HEK293 (cell line): ENCODE results near the gene PHACTR2.

Source experiments
- CTCF ChIA-PET: fragments of 350-600 bp; formaldehyde crosslinking; extraction: SDS; loops from one replicate; lab custom pipeline; 2021; ENCODE audit warnings: antibody characterized with exemption; lab: Yijun Ruan, JAX
- POLR2A ChIA-PET: fragments of 300-600 bp; formaldehyde crosslinking; extraction: SDS; loops from one replicate; lab custom pipeline; 2020; ENCODE audit warnings: antibody characterized with exemption, inconsistent platforms; lab: Yijun Ruan, JAX
- H3K27ac ChIP-seq: fragments of 200-500 bp; sonication (Bioruptor generic); 2 replicates; pipeline ENCODE4 v1.5.1; 2014; ENCODE audit warnings: low read depth, low read length, control low read depth, inconsistent platforms; ENCODE audit errors: extremely low read depth
- H3K36me3 ChIP-seq, 2 experiments: fragments of 200-500 bp in 1 of 2; sonication (Bioruptor generic) in 1 of 2; 1 replicate in 1 of 2; 2 replicates in 1 of 2; pipeline ENCODE4 v1.5.1; 2014 to 2017; ENCODE audit warnings: inconsistent platforms in 2 of 2, low read length in 2 of 2; ENCODE audit not compliant: control insufficient read depth in 2 of 2, insufficient read depth in 1 of 2
- H3K4me1 ChIP-seq: fragments of 200-500 bp; sonication (Bioruptor generic); 2 replicates; pipeline ENCODE4 v1.5.1; 2014; ENCODE audit warnings: mild to moderate bottlenecking, low read length, inconsistent platforms; ENCODE audit not compliant: control insufficient read depth, insufficient read depth
- H3K4me3 ChIP-seq: 2 replicates; pipeline ENCODE4 v1.5.1; 2011; ENCODE audit warnings: low read depth, mild to moderate bottlenecking, control low read depth, low read length, moderate library complexity
- H3K9me3 ChIP-seq: fragments of 200-500 bp; sonication (Bioruptor generic); 2 replicates; pipeline ENCODE4 v1.5.1; 2014; ENCODE audit warnings: low read depth, low read length, inconsistent platforms; ENCODE audit not compliant: control insufficient read depth, insufficient read depth
- SETDB1 ChIP-seq: IDR thresholded peaks from one replicate; pipeline ENCODE4 v1.6.1; 2017; ENCODE audit warnings: mild to moderate bottlenecking, low read length, moderate library complexity, mixed read lengths; ENCODE audit not compliant: insufficient read length
- TRIM28 ChIP-seq: IDR thresholded peaks from 2 replicates; pipeline ENCODE4 v1.6.1; 2011; ENCODE audit warnings: low read length, control low read depth, borderline replicate concordance
- ZNF121 ChIP-seq: fragments of 450-650 bp; formaldehyde crosslinking; IDR thresholded peaks from 2 replicates; pipeline ENCODE4 v1.5.1; 2016; ENCODE audit warnings: missing biosample characterization, missing genetic modification characterization
- ZNF239 ChIP-seq: fragments of 450-650 bp; formaldehyde crosslinking; IDR thresholded peaks from 2 replicates; pipeline ENCODE4 v1.5.1; 2016; ENCODE audit warnings: missing biosample characterization, missing genetic modification characterization
- ZNF335 ChIP-seq: fragments of 450-650 bp; formaldehyde crosslinking; conservative IDR thresholded peaks from 2 replicates; pipeline ENCODE4 v1.5.1; 2016; ENCODE audit warnings: missing biosample characterization, missing genetic modification characterization
- ZNF366 ChIP-seq: fragments of 450-650 bp; formaldehyde crosslinking; conservative IDR thresholded peaks from 2 replicates; pipeline ENCODE4 v1.5.1; 2016; ENCODE audit warnings: missing biosample characterization, missing genetic modification characterization
- ZNF560 ChIP-seq: fragments of 450-650 bp; formaldehyde crosslinking; IDR thresholded peaks from 2 replicates; pipeline ENCODE4 v1.5.1; 2017; ENCODE audit warnings: missing biosample characterization, missing genetic modification characterization, borderline replicate concordance
- ZNF629 ChIP-seq: fragments of 450-650 bp; formaldehyde crosslinking; IDR thresholded peaks from 2 replicates; pipeline ENCODE4 v1.5.1; 2017; ENCODE audit warnings: missing biosample characterization, missing genetic modification characterization
- ZNF654 ChIP-seq: fragments of 450-650 bp; formaldehyde crosslinking; IDR thresholded peaks from 2 replicates; pipeline ENCODE4 v1.5.1; 2016; ENCODE audit warnings: low read depth, missing biosample characterization, missing genetic modification characterization
- ZNF664 ChIP-seq: fragments of 450-650 bp; formaldehyde crosslinking; IDR thresholded peaks from 2 replicates; pipeline ENCODE4 v1.5.1; 2016; ENCODE audit warnings: missing biosample characterization, missing genetic modification characterization
- ZNF701 ChIP-seq: fragments of 450-650 bp; formaldehyde crosslinking; IDR thresholded peaks from 2 replicates; pipeline ENCODE4 v1.5.1; 2016; ENCODE audit warnings: missing biosample characterization, missing genetic modification characterization
- ZNF707 ChIP-seq: fragments of 450-650 bp; formaldehyde crosslinking; IDR thresholded peaks from 2 replicates; pipeline ENCODE4 v1.5.1; 2016; ENCODE audit warnings: missing biosample characterization, missing genetic modification characterization
- ZSCAN16 ChIP-seq: fragments of 450-650 bp; formaldehyde crosslinking; IDR thresholded peaks from 2 replicates; pipeline ENCODE4 v1.5.1; 2016; ENCODE audit warnings: missing biosample characterization, missing genetic modification characterization
- TF ChIP-seq, protein P1 (sequence below): fragments of 450-650 bp; formaldehyde crosslinking; IDR thresholded peaks from 2 replicates; pipeline ENCODE4 v1.5.1; 2016; ENCODE audit warnings: missing biosample characterization, missing genetic modification characterization, borderline replicate concordance
- TF ChIP-seq, protein P2 (sequence below): fragments of 450-650 bp; formaldehyde crosslinking; IDR thresholded peaks from 2 replicates; pipeline ENCODE4 v1.5.1; 2016; ENCODE audit warnings: missing biosample characterization, missing genetic modification characterization
- TF ChIP-seq, protein P3 (sequence below): fragments of 450-650 bp; formaldehyde crosslinking; IDR thresholded peaks from 2 replicates; pipeline ENCODE4 v1.5.0; 2017; ENCODE audit warnings: missing biosample characterization, missing genetic modification characterization, borderline replicate concordance
- TF ChIP-seq, protein P4 (sequence below): fragments of 450-650 bp; formaldehyde crosslinking; IDR thresholded peaks from 2 replicates; pipeline ENCODE4 v1.5.1; 2016; ENCODE audit warnings: missing biosample characterization, missing genetic modification characterization, borderline replicate concordance

The PHACTR2 gene

DNA sequence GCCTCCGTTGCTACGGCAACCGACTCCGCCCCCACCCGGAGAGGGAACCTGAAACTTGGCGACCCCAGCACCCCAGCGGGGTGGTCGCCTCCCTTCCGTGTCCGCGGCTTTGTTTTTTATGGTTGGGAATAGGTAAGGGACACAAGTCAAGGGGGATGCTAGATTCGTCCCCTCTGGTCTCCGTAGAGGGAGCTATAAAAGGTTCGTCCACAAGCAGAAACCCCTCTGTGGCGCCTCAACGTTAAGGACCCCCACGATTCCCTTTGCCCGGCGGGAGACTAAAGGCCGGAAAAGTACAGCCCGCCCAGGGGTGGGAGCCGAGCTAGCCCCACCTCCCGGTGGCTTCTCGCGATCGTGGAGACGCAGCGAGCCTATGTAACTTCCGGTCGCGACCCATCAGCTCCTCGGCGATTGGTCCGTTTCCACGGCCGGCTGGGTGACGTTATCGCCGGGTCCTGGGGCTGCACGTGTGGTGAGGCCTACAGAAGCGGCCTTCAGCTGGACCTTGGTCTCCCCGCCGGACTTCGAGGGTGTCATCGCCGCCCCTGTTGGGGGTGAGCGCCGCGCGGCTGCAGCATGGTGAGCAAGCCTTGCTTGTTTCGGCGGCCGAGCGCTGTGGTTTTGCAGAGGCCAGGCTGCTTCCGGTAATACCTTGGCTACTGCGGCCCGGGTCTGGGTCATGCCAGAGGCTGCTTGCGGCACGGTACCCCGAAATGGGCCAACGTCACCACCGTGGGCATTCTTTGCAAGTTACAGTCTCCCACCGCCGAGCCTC is 165.3 kb downstream of the PHACTR2 start, which contains the start of gene LTV1 (continued):
- no peak for TF ChIP-seq ZNF707 (tag by site-specific recombination)
- TF ChIP-seq ZNF701: no peak

DNA sequence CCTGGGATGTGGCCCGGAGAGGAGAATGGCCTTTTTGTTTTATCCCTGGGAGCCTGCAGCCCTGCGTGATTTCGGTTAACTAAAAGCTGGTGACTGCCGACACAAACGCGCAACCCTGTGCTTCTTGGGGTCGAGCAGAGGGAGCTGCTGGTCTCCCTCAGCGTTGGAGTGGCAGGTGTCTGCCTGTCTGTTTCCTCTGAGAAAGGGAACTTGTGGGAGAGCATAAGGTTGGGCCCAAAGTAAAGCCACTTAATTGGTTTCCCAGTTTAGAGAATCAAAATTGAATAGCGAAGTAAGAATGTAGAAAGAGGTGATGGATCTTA is 165.9 kb downstream of the PHACTR2 start:
- TF ChIP-seq, protein P1, sequence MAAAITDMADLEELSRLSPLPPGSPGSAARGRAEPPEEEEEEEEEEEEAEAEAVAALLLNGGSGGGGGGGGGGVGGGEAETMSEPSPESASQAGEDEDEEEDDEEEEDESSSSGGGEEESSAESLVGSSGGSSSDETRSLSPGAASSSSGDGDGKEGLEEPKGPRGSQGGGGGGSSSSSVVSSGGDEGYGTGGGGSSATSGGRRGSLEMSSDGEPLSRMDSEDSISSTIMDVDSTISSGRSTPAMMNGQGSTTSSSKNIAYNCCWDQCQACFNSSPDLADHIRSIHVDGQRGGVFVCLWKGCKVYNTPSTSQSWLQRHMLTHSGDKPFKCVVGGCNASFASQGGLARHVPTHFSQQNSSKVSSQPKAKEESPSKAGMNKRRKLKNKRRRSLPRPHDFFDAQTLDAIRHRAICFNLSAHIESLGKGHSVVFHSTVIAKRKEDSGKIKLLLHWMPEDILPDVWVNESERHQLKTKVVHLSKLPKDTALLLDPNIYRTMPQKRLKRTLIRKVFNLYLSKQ (tag by site-specific recombination): no peak
- TF ChIP-seq SETDB1: no peak
- TF ChIP-seq ZNF335 (tag by site-specific recombination): 0 out of 2 replicates have a peak, but pooled peaks have one; percentile 10
- no peak for TF ChIP-seq ZNF629 (tag by site-specific recombination)
- no peak for TF ChIP-seq ZNF560 (tag by site-specific recombination)
- TF ChIP-seq ZNF654 (tag by site-specific recombination): no peak
- H3K27ac ChIP-seq: peak overlapping the region; percentile 72
- CTCF ChIA-PET: interaction anchor here (1.0 to 3.8 kb wide), 4 partner anchors 96 to 268 kb away, joined by 4 to 22 read pairs (median 7); no protein-coding TSS in a partner anchor
- POLR2A ChIA-PET: interaction anchor here (0.6 to 1.8 kb wide), 20 partner anchors 9 to 393 kb away, joined by 3 to 13 read pairs (median 4); partner anchors contain the start of genes ADAT2, PEX3, PHACTR2 and SF3B5
- H3K36me3 ChIP-seq: peaks cover 32 to 46% of the 10 kb centered on the region in 2 experiments
- H3K4me3 ChIP-seq: peak overlapping the region; percentile 97
- no peaks in the 10 kb centered on the region for H3K4me1 ChIP-seq
- no peaks in the 10 kb centered on the region for H3K9me3 ChIP-seq

DNA sequence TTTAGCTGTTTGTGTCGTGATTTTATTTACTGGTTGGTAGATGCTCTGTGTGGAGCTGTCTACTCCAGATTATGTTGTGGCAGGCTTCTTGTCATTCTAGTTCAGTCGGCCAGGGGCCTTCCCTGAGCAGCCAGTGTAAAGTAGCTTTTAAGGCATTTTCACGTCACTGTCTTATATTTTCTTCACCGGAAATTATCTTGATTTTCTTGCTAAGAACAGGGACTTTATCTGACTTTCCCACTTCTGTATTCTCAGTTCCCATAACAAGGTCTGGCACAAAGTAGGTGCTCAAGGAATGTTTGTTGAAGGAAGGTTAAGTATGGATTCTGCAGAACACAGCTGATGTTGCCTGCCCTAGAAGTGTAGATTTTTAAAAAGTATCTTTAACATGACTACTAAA is 166.2 kb downstream of the PHACTR2 start:
- POLR2A ChIA-PET: interaction anchor here (0.6 to 1.8 kb wide), 6 partner anchors 11 to 401 kb away, joined by 3 to 8 read pairs (median 4); no protein-coding TSS in a partner anchor

DNA sequence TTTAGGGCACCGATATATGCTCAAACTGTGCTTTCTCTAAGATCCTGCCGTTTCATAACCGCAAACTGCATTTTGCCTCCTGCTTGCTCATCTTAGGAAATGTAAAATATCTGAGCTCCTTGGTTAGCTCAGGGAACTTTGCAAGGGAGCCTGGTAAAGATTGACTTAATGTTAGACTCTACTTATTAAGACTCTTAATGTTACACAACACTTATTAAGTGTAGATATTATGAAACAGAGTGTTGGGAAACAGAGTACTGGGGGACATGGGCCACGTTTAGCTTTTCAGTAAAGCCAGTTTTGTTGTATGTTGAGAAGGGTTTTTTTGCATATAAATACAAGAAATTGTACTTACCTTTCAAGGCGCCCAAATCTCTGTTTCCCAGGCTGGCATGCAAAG is 167.3 kb downstream of the PHACTR2 start:
- ChIA-PET CTCF (interaction anchor here (0.6 to 3.8 kb wide), 6 partner anchors 9 to 359 kb away, joined by 3 to 22 read pairs (median 4); no protein-coding TSS in a partner anchor), POLR2A (no interaction called here)
- Histone ChIP-seq H3K36me3 (peaks cover 34 to 59% of the 10 kb centered on the region in 2 experiments), H3K4me3 (no peak overlapping the region), H3K27ac (no peak overlapping the region), H3K4me1 (no peaks in the 10 kb centered on the region), H3K9me3 (no peaks in the 10 kb centered on the region)
- no peak for TF ChIP-seq ZSCAN16 (tag by site-specific recombination)
- TF ChIP-seq TRIM28: no peak
- TF ChIP-seq, protein P2, sequence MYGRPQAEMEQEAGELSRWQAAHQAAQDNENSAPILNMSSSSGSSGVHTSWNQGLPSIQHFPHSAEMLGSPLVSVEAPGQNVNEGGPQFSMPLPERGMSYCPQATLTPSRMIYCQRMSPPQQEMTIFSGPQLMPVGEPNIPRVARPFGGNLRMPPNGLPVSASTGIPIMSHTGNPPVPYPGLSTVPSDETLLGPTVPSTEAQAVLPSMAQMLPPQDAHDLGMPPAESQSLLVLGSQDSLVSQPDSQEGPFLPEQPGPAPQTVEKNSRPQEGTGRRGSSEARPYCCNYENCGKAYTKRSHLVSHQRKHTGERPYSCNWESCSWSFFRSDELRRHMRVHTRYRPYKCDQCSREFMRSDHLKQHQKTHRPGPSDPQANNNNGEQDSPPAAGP (tag by site-specific recombination): no peak
- TF ChIP-seq ZNF366 (tag by site-specific recombination): no peak
- TF ChIP-seq ZNF239: no peak
- TF ChIP-seq, protein P3, sequence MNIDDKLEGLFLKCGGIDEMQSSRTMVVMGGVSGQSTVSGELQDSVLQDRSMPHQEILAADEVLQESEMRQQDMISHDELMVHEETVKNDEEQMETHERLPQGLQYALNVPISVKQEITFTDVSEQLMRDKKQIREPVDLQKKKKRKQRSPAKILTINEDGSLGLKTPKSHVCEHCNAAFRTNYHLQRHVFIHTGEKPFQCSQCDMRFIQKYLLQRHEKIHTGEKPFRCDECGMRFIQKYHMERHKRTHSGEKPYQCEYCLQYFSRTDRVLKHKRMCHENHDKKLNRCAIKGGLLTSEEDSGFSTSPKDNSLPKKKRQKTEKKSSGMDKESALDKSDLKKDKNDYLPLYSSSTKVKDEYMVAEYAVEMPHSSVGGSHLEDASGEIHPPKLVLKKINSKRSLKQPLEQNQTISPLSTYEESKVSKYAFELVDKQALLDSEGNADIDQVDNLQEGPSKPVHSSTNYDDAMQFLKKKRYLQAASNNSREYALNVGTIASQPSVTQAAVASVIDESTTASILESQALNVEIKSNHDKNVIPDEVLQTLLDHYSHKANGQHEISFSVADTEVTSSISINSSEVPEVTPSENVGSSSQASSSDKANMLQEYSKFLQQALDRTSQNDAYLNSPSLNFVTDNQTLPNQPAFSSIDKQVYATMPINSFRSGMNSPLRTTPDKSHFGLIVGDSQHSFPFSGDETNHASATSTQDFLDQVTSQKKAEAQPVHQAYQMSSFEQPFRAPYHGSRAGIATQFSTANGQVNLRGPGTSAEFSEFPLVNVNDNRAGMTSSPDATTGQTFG (tag by site-specific recombination): no peak
- TF ChIP-seq, protein P4, sequence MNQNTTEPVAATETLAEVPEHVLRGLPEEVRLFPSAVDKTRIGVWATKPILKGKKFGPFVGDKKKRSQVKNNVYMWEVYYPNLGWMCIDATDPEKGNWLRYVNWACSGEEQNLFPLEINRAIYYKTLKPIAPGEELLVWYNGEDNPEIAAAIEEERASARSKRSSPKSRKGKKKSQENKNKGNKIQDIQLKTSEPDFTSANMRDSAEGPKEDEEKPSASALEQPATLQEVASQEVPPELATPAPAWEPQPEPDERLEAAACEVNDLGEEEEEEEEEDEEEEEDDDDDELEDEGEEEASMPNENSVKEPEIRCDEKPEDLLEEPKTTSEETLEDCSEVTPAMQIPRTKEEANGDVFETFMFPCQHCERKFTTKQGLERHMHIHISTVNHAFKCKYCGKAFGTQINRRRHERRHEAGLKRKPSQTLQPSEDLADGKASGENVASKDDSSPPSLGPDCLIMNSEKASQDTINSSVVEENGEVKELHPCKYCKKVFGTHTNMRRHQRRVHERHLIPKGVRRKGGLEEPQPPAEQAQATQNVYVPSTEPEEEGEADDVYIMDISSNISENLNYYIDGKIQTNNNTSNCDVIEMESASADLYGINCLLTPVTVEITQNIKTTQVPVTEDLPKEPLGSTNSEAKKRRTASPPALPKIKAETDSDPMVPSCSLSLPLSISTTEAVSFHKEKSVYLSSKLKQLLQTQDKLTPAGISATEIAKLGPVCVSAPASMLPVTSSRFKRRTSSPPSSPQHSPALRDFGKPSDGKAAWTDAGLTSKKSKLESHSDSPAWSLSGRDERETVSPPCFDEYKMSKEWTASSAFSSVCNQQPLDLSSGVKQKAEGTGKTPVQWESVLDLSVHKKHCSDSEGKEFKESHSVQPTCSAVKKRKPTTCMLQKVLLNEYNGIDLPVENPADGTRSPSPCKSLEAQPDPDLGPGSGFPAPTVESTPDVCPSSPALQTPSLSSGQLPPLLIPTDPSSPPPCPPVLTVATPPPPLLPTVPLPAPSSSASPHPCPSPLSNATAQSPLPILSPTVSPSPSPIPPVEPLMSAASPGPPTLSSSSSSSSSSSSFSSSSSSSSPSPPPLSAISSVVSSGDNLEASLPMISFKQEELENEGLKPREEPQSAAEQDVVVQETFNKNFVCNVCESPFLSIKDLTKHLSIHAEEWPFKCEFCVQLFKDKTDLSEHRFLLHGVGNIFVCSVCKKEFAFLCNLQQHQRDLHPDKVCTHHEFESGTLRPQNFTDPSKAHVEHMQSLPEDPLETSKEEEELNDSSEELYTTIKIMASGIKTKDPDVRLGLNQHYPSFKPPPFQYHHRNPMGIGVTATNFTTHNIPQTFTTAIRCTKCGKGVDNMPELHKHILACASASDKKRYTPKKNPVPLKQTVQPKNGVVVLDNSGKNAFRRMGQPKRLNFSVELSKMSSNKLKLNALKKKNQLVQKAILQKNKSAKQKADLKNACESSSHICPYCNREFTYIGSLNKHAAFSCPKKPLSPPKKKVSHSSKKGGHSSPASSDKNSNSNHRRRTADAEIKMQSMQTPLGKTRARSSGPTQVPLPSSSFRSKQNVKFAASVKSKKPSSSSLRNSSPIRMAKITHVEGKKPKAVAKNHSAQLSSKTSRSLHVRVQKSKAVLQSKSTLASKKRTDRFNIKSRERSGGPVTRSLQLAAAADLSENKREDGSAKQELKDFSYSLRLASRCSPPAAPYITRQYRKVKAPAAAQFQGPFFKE (tag by site-specific recombination): no peak
- no peak for TF ChIP-seq ZNF121 (tag by site-specific recombination)

More for the DNA sequence above, 166.2 kb downstream of the PHACTR2 start:
- CTCF ChIA-PET: interaction anchor here (1.0 to 3.8 kb wide), 4 partner anchors 96 to 269 kb away, joined by 5 to 22 read pairs (median 7); no protein-coding TSS in a partner anchor
- peak overlapping the region; percentile 97 for H3K4me3 ChIP-seq
- TF ChIP-seq ZNF707 (tag by site-specific recombination): no peak
- 0 out of 2 replicates have a peak, but pooled peaks have one; percentile 26 for TF ChIP-seq ZNF664 (tag by site-specific recombination)
- TF ChIP-seq, all 188 proteins: peak for 1
- Histone ChIP-seq H3K4me1 (no peaks in the 10 kb centered on the region), H3K27ac (no peak overlapping the region; the same call in 1 of the 2 replicates), H3K36me3 (peaks cover 32 to 49% of the 10 kb centered on the region in 2 experiments), H3K9me3 (no peaks in the 10 kb centered on the region)
